Osteocyte (in vitro differentiated cells): ENCODE results near the gene WDR4. TPM values are rescaled to one million over a fixed set of nuclear protein-coding genes. Genes with fewer than 3 reads are reported as not detected.
A peak's percentile ranks its signal among the peaks of the same experiment; 100 is the strongest.
"Not testable (repeated sequence)": the region's sequence is repeated elsewhere in the genome, so short reads cannot be mapped to it uniquely, and the experiment has no call there.

Experiments
- DNase-seq: peaks from one replicate; pipeline ENCODE4 v3.0.0; 2021; ENCODE audit warnings: mixed read lengths; ENCODE audit not compliant: unreplicated experiment; ENCODE audit errors: extremely low spot score
- H3K27ac Mint-ChIP-seq: one replicate; pipeline ENCODE4 v1.8.0; 2021; ENCODE audit warnings: mild to moderate bottlenecking, mixed read lengths; ENCODE audit not compliant: unreplicated experiment
- H3K27me3 Mint-ChIP-seq: one replicate; pipeline ENCODE4 v1.8.0; 2021; ENCODE audit warnings: mixed read lengths; ENCODE audit not compliant: unreplicated experiment
- H3K36me3 Mint-ChIP-seq: one replicate; pipeline ENCODE4 v1.8.0; 2021; ENCODE audit warnings: mixed read lengths; ENCODE audit not compliant: unreplicated experiment
- H3K4me1 Mint-ChIP-seq: one replicate; pipeline ENCODE4 v1.8.0; 2021; ENCODE audit warnings: mixed read lengths; ENCODE audit not compliant: unreplicated experiment
- H3K4me3 Mint-ChIP-seq: one replicate; pipeline ENCODE4 v1.8.0; 2021; ENCODE audit warnings: mild to moderate bottlenecking, moderate library complexity, mixed read lengths; ENCODE audit not compliant: unreplicated experiment
- H3K9me3 Mint-ChIP-seq: one replicate; pipeline ENCODE4 v1.8.0; 2021; ENCODE audit warnings: mixed read lengths; ENCODE audit not compliant: unreplicated experiment
- long read RNA-seq: library from polyadenylated mRNA; unstranded; transcript quantifications from one replicate; pipeline ENCODE4 v2.0.0, GENCODE V29; 2021
- total RNA-seq: library from RNA; stranded (reverse); gene quantifications from 2 replicates; pipeline ENCODE4 v1.2.1, GENCODE V29; 2021
- TF ChIP-seq, protein P1 (sequence below): fragments of 200-600 bp; sonication (generic); IDR thresholded peaks from 2 replicates; pipeline ENCODE4 v1.5.0; 2021; ENCODE audit warnings: antibody characterized with exemption, mild to moderate bottlenecking, moderate library complexity

Gene WDR4
- 15.0 and 15.7 TPM in 2 replicates for total RNA-seq
- long read RNA-seq, transcript WDR4-201 (12 exons, 1,471 nt) = major isoform, 5 of 19 reads
- long read RNA-seq, partial matches to known transcripts = 0 of 19 reads
- long read RNA-seq, other reads (novel, unspliced or antisense) = 10 of 19 reads

DNA sequence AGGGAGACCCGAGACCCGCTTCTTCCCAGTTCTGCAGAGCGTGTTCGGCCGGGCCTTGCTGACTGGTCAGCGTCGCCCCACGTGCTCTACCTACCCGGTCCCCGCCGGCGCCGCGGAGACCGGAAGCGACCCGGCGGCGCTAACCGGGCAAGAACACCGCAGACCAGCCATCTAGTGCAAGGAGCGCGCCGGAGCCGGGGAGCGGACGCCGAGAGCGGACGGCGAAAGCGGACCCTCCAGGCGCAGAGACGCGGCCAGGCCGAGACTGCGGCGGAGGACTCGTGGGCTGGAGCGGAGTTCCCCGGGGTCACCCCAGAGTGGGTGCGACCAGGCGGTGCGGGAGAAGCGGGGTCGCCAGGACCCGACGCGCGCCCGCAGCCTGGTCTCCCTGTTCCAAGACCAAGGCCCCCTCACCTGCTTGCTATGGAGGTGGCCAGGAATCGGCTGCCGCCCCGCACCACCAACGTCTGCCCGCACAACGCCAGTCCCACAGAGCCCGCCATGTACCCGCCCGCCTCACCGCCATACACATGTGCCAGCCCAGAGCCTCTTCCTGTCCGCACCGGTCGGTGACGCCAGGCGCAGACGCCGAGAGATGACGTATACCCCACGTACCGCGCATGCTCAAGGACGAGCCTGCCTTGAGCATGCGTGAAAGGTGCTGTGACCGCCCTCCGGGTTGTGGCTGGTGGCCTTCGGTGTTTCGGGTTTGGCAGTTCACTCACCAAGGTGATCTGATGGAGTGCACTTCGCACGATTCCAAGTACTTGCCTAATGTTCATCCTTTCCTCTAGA is at the start of gene WDR4:
Gene WDR4 (minus strand): TSS at position 547 of the 795 bp plus-strand sequence. CDS start 44 bp downstream, at position 503.
- TF ChIP-seq, protein P1, sequence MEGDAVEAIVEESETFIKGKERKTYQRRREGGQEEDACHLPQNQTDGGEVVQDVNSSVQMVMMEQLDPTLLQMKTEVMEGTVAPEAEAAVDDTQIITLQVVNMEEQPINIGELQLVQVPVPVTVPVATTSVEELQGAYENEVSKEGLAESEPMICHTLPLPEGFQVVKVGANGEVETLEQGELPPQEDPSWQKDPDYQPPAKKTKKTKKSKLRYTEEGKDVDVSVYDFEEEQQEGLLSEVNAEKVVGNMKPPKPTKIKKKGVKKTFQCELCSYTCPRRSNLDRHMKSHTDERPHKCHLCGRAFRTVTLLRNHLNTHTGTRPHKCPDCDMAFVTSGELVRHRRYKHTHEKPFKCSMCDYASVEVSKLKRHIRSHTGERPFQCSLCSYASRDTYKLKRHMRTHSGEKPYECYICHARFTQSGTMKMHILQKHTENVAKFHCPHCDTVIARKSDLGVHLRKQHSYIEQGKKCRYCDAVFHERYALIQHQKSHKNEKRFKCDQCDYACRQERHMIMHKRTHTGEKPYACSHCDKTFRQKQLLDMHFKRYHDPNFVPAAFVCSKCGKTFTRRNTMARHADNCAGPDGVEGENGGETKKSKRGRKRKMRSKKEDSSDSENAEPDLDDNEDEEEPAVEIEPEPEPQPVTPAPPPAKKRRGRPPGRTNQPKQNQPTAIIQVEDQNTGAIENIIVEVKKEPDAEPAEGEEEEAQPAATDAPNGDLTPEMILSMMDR = no peak
- no peaks in the 10 kb centered on the region for H3K9me3 Mint-ChIP-seq
- H3K36me3 Mint-ChIP-seq = peaks cover 5% of the 10 kb centered on the region
- H3K4me1 Mint-ChIP-seq = peaks cover 24% of the 10 kb centered on the region
- peak within 1 kb of the TSS; percentile 92 for H3K4me3 Mint-ChIP-seq
- H3K27me3 Mint-ChIP-seq = no peaks in the 10 kb centered on the region
- DNase-seq = peak; percentile 99
- peak within 1 kb of the TSS; percentile 88 for H3K27ac Mint-ChIP-seq

DNA sequence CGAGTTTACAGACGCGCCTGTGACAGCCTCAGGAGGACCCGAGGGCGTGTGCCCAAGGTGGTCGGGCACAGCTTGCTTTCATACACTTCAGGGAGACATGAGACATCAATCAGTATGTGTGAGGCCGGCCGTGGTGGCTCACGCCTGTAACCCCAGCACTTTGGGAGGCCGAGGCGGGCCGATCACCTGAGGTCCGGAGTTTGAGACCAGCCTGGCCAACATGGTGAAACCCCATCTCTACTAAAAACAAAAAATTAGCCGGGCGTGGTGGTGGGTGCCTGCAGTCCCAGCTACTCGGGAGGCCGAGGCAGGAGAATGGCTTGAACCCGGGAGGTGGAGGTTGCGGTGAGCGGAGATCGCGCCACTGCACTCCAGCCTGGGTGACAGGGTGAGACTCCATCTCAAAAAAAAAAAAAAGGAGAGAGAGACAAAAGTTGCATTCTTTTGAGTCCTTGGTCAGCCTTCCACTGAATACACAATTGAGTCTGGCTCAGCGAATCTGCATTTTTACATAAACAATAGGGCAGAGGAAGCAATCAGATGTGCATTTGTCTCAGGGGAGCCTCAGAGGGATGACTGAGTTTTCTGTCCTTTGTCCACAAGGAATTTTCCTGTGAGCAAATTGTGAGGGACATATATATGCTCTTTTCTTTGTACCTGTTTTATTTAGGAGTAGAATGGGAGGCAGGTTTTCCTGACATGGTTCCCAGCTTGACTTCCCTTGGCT is 48.3 kb upstream of the WDR4 start:
- not testable (repeated sequence) for DNase-seq, H3K9me3 Mint-ChIP-seq, H3K36me3 Mint-ChIP-seq, H3K27me3 Mint-ChIP-seq, H3K4me3 Mint-ChIP-seq, H3K27ac Mint-ChIP-seq
- peaks cover 11% of the 10 kb centered on the region for H3K4me1 Mint-ChIP-seq

GRCh38 chr21:42925114-42925926 is 46.0 kb upstream of the WDR4 start, which contains the start of gene ERVH48-1:
Gene ERVH48-1, minus strand, starts transcription at chr21:42925630. Its CDS starts 6,624 bp downstream, at chr21:42919006.
- Mint-ChIP-seq H3K27ac (no peak within 1 kb of the TSS), H3K36me3 (no peaks in the 10 kb centered on the region), H3K27me3 (no peaks in the 10 kb centered on the region), H3K4me1 (peaks cover 11% of the 10 kb centered on the region), H3K4me3 (no peak within 1 kb of the TSS), H3K9me3 (no peaks in the 10 kb centered on the region)
- no peak for DNase-seq
- TF ChIP-seq, protein P1 = no peak

DNA sequence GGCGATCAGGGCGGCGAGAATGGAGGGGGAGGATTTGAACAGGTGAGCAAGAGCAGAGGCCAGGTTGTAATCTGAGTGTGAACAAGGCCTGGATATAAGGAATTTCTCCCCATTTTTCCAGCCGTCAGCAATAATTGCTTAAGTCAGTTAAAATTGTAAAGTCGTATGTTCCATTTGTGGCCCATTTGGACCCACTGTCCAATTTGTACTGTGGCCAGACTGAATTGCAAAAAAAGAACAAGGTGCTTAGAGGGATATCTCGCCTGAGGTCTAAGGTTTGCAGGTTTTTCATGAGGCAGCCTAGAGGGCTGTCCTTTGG is 45.1 kb upstream of the WDR4 start:
- Mint-ChIP-seq H3K27me3 (no peaks in the 10 kb centered on the region), H3K36me3 (no peaks in the 10 kb centered on the region), H3K9me3 (no peaks in the 10 kb centered on the region), H3K4me1 (peaks cover 11% of the 10 kb centered on the region), H3K4me3 (no peak overlapping the region), H3K27ac (no peak overlapping the region)
- DNase-seq = no peak
- TF ChIP-seq, protein P1 = no peak
